Stimulated activated CD4-positive, alpha-beta T cell treated with anti-CD3 and anti-CD28 coated beads, TNF-alpha, amount 100 ng/mL, for 4 hours (primary cell): ENCODE data around the gene TTC23L.
"Not testable (repeated sequence)": the region's sequence is repeated elsewhere in the genome, so short reads cannot be mapped to it uniquely, and the experiment has no call there.

ENCODE experiments used
- DNase-seq, 3 experiments: peaks; one replicate each; pipeline ENCODE4 v3.0.0-alpha.2; 2020; ENCODE audit warnings: low read depth in 3 of 3

Gene TTC23L

GRCh38 chr5:34838785-34839714 lies at the start of gene TTC23L:
TTC23L (plus strand) TSS chr5:34839164; CDS start chr5:34840672, 1,508 bp downstream.
- DNase-seq: peak; percentile 77 to 82 (median 80)

- DNase-seq: no peak
Measured at GRCh38 chr5:34789639-34790038, 49.3 kb upstream of the TTC23L start.

- no peak for DNase-seq
Measured at GRCh38 chr5:34790069-34790468, 48.9 kb upstream of the TTC23L start.

GRCh38 chr5:34791761-34792244 lies 47.2 kb upstream of the TTC23L start:
- DNase-seq: no peak

GRCh38 chr5:34802834-34803563 lies 36.0 kb upstream of the TTC23L start:
- no peak for DNase-seq

GRCh38 chr5:34803974-34804732 lies 34.8 kb upstream of the TTC23L start:
- no peak for DNase-seq

- no peak for DNase-seq
Measured at GRCh38 chr5:34804913-34805312, 34.1 kb upstream of the TTC23L start.

GRCh38 chr5:34806532-34806931 lies 32.4 kb upstream of the TTC23L start:
- DNase-seq: no peak

- DNase-seq: no peak
Measured at GRCh38 chr5:34811706-34812105, 27.3 kb upstream of the TTC23L start.

- DNase-seq: no peak
Measured at GRCh38 chr5:34813509-34813908, 25.5 kb upstream of the TTC23L start.

GRCh38 chr5:34817558-34818351 lies 21.2 kb upstream of the TTC23L start:
- DNase-seq: no peak

GRCh38 chr5:34818717-34819116 lies 20.2 kb upstream of the TTC23L start:
- DNase-seq: no peak

- DNase-seq: no peak
Measured at GRCh38 chr5:34820593-34820992, 18.4 kb upstream of the TTC23L start.

- DNase-seq: no peak
Measured at GRCh38 chr5:34822956-34823715, 15.8 kb upstream of the TTC23L start.

GRCh38 chr5:34826347-34826746 lies 12.6 kb upstream of the TTC23L start:
- no peak for DNase-seq

GRCh38 chr5:34827588-34828506 lies 11.1 kb upstream of the TTC23L start:
- DNase-seq: no peak

GRCh38 chr5:34830827-34831226 lies 8.1 kb upstream of the TTC23L start:
- DNase-seq: not testable (repeated sequence)

GRCh38 chr5:34831303-34831702 lies 7.7 kb upstream of the TTC23L start:
- DNase-seq: no peak

- no peak for DNase-seq
Measured at GRCh38 chr5:34832568-34832967, 6.4 kb upstream of the TTC23L start.
